Tibial artery (tissue), 4 donors: ENCODE data around the gene RAP1GAP2.
"Not testable (repeated sequence)": the region's sequence is repeated elsewhere in the genome, so short reads cannot be mapped to it uniquely, and the experiment has no call there.

Experiments
- DNase-seq, 2 donors: peaks; one replicate each; pipeline ENCODE4 v3.0.0-alpha.2; 2019
- H3K27ac ChIP-seq, 2 donors: fragments of 200-600 bp; sonication (generic) in 1 of 2; 1 replicate in 1 of 2; 2 replicates in 1 of 2; pipeline ENCODE4 v1.5.1; 2018 to 2019; ENCODE audit warnings: mild to moderate bottlenecking in 1 of 2
- H3K27me3 ChIP-seq, 2 donors: fragments of 200-600 bp; sonication (generic) in 1 of 2; one replicate each; pipeline versions ENCODE4 v1.5.1 to v1.6.0; 2016 to 2019
- H3K36me3 ChIP-seq, 3 donors: fragments of 200-600 bp; sonication (generic) in 2 of 3; one replicate each; pipeline ENCODE4 v1.5.1; 2016 to 2019; ENCODE audit warnings: mild to moderate bottlenecking in 2 of 3
- H3K4me1 ChIP-seq, 4 donors: fragments of 200-600 bp; sonication (generic) in 2 of 4; 1 replicate in 3 of 4; 2 replicates in 1 of 4; pipeline ENCODE4 v1.5.1; 2016 to 2019
- H3K4me3 ChIP-seq, 2 donors: fragments of 200-600 bp; sonication (generic) in 1 of 2; 1 replicate in 1 of 2; 2 replicates in 1 of 2; pipeline ENCODE4 v1.5.1; 2018 to 2019; ENCODE audit warnings: mild to moderate bottlenecking in 2 of 2
- H3K9me3 ChIP-seq, 3 donors: fragments of 200-600 bp; sonication (generic) in 1 of 3; one replicate each; pipeline ENCODE4 v1.5.1; 2016 to 2019
- intact Hi-C: fragments of 100-400 bp; cut with DNase I; formaldehyde crosslinking; loops from one replicate; pipeline ENCODE4 v1.15.0; 2023; ENCODE audit warnings: low total_unique reads
- TF ChIP-seq, protein P1 (sequence below), 2 experiments: fragments of 200-600 bp in 1 of 2; fragments of 450-650 bp in 1 of 2; IDR thresholded peaks; one replicate each; pipeline ENCODE4 v1.5.1; 2017 to 2019; ENCODE audit warnings: antibody characterized with exemption in 2 of 2, mild to moderate bottlenecking in 1 of 2, moderate library complexity in 1 of 2

The RAP1GAP2 gene

DNA sequence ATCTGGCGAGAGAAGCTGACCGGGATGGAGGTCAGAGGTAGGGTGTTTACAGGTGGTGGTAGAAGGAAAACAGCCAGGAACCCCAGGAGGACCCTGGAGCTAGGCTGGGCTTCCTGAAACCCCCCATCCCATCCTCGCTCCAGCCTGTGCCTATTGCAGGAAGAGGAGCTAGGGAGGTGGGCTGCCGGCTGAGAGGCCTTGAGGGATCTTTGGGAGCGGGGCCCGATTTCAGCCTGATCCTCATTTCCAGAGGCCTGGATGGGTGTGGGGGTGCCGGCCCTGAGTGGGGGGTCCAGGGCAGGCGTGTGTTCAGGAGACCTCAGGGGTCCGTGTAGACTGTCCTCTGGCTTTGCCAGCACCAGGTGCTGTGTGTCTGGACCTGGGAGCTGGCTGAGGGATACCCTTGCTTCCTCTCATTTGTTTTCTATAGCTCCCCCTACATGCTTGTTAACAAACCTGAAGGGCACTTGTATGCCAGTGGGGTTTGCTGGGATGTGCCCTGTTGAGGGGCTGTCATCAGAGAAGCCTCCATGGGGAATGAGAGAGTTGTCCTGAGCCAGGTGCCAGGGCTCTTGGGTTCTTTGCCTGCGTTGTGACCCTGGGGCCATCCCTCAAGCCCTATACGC lies 18.9 kb upstream of the RAP1GAP2 start:
- TF ChIP-seq, protein P1, sequence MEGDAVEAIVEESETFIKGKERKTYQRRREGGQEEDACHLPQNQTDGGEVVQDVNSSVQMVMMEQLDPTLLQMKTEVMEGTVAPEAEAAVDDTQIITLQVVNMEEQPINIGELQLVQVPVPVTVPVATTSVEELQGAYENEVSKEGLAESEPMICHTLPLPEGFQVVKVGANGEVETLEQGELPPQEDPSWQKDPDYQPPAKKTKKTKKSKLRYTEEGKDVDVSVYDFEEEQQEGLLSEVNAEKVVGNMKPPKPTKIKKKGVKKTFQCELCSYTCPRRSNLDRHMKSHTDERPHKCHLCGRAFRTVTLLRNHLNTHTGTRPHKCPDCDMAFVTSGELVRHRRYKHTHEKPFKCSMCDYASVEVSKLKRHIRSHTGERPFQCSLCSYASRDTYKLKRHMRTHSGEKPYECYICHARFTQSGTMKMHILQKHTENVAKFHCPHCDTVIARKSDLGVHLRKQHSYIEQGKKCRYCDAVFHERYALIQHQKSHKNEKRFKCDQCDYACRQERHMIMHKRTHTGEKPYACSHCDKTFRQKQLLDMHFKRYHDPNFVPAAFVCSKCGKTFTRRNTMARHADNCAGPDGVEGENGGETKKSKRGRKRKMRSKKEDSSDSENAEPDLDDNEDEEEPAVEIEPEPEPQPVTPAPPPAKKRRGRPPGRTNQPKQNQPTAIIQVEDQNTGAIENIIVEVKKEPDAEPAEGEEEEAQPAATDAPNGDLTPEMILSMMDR (IDR thresholded peaks at IDR 0.05), result no peak
- Histone ChIP-seq H3K27ac (no peak overlapping the region), H3K9me3 (no peaks in the 10 kb centered on the region), H3K36me3 (no peaks in the 10 kb centered on the region), H3K4me3 (no peak overlapping the region), H3K4me1 (peaks cover 0 to 8% (median 6%) of the 10 kb centered on the region in 4 donors), H3K27me3 (peaks cover 0 to 73% of the 10 kb centered on the region in 2 donors)
- no peak for DNase-seq
- intact Hi-C loops, result no loop called here

DNA sequence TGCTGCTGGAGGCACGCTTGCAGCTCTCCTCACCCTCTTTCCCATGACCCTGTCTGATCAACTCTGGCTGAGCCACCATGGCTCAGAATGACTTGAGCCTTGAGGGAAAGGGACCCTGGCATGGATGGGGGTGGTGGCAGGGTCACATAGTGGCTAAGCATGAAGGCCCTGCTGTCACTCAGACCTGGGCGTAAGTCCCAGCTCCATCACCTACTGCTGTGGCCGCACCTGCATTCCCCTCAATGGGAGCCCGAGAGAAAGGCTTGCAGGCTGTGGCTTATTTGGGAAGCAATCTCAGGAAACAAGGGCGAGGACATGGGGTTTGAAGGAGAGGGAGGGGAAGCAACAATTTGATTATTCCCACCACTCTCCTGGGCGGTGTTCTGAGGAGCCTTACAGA lies 17.7 kb upstream of the RAP1GAP2 start:
- peaks cover 0 to 2% (median under 1%) of the 10 kb centered on the region in 3 donors for H3K9me3 ChIP-seq
- intact Hi-C loops, result no loop called here
- H3K27ac ChIP-seq, result no peak overlapping the region
- H3K4me3 ChIP-seq, result no peak overlapping the region
- no peak for DNase-seq
- peaks cover 0 to 69% of the 10 kb centered on the region in 2 donors for H3K27me3 ChIP-seq
- no peaks in the 10 kb centered on the region for H3K36me3 ChIP-seq
- H3K4me1 ChIP-seq, result peaks cover 0 to 8% (median 6%) of the 10 kb centered on the region in 4 donors
- TF ChIP-seq, protein P1 (IDR thresholded peaks at IDR 0.05), result no peak

DNA sequence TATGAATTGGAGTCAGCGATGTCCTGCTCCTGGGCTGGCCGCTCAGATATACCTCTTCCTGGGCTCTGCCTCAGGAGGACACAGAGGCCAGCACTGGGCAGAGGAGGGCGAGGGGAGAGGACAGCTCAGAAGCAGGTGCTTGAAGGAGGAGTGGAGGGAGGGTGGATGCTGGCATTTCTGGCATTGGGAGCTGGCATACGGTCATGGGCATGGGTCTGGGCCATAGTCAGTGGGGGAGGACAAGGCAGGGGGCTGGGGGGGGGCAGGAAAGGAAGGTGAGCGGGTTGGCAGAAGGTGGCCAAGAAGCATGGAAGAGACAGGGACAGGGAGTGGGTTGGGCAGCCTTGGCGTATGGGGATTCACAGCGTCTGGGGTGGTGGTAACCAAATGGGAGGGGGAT lies 16.7 kb upstream of the RAP1GAP2 start:
- Histone ChIP-seq H3K4me1 (peaks cover 0 to 8% (median 6%) of the 10 kb centered on the region in 4 donors), H3K9me3 (peaks cover 0 to 8% (median 6%) of the 10 kb centered on the region in 3 donors), H3K4me3 (no peak overlapping the region), H3K27ac (no peak overlapping the region), H3K27me3 (peaks cover 0 to 62% of the 10 kb centered on the region in 2 donors), H3K36me3 (no peaks in the 10 kb centered on the region)
- TF ChIP-seq, protein P1 (IDR thresholded peaks at IDR 0.05), result no peak
- DNase-seq, result no peak
- intact Hi-C loops, result no loop called here

DNA sequence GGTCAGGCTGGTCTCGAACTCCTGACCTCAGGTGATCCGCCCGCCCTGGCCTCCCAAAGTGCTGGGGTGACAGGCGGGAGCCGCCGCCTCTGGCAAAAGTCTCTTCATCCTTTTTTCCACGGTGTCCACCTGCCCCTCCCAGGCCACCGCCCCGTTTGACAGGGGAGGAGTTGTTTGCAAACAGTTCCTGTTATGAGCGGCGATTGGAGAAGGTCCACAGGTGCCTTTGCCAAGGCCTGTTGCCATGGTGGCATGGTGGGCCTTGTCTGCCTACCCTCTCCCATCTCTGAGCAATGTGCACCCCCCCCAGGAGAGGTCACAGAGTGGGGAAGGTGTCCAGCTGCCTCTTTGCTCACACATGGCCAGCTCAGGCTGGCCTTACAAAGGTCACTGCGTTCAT lies 16.0 kb upstream of the RAP1GAP2 start:
- no peak for DNase-seq
- Histone ChIP-seq H3K27me3 (peaks cover 0 to 56% of the 10 kb centered on the region in 2 donors), H3K4me1 (peaks cover 0 to 8% (median 6%) of the 10 kb centered on the region in 4 donors), H3K27ac (no peak overlapping the region), H3K36me3 (no peaks in the 10 kb centered on the region), H3K4me3 (no peak overlapping the region), H3K9me3 (peaks cover 0 to 8% (median 6%) of the 10 kb centered on the region in 3 donors)
- TF ChIP-seq, protein P1 (IDR thresholded peaks at IDR 0.05), result no peak
- intact Hi-C loops, result no loop called here

DNA sequence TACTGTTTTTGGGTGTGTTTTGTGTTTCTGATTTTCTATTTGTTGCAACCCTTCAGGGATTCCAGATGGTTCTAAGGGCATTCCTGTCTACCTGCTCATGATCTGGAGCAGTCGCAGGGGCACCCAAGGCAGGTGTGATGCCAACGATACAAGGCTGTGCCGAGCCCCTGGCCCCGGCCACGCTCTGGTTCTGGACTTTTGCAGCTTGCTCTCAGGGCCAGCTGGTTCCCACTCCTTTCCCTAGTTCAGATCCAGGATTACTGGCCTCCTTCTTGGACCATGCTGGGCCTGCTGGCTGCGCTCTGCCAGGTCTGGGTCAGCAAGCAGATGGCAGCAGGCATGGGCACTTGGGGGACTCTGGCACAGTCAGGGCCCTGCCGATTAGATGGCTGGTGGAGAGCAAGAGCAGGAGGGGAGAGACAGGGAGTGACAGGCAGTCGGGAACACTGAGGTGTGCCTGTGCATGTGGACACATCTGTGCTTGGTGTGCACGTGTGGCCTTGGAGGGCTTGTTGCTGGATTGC lies 15.2 kb upstream of the RAP1GAP2 start:
- TF ChIP-seq, protein P1 (IDR thresholded peaks at IDR 0.05), result no peak
- Histone ChIP-seq H3K27ac (no peak overlapping the region), H3K4me3 (no peak overlapping the region), H3K36me3 (no peaks in the 10 kb centered on the region), H3K9me3 (peaks cover 0 to 8% (median 6%) of the 10 kb centered on the region in 3 donors), H3K27me3 (peaks cover 0 to 49% of the 10 kb centered on the region in 2 donors), H3K4me1 (peaks cover 0 to 8% (median 6%) of the 10 kb centered on the region in 4 donors)
- DNase-seq, result no peak
- intact Hi-C loops, result no loop called here

DNA sequence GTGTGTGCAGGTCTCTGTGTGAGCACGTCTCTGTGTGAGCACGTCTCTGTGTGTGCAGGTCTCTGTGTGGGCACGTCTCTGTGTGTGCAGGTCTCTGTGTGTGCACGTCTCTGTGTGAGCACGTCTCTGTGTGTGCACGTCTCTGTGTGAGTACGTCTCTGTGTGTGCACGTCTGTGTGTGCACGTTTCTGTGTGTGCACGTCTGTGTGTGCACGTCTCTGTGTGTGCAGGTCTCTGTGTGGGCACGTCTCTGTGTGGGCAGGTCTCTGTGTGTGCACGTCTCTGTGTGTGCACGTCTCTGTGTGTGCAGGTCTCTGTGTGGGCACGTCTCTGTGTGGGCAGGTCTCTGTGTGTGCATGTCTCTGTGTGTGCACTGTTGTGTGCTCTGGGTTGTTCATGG lies 14.6 kb upstream of the RAP1GAP2 start:
- H3K9me3 ChIP-seq, intact Hi-C loops, H3K4me1 ChIP-seq, H3K36me3 ChIP-seq, H3K4me3 ChIP-seq, DNase-seq, H3K27ac ChIP-seq: not testable (repeated sequence)
- peaks cover 0 to 44% of the 10 kb centered on the region in 2 donors for H3K27me3 ChIP-seq
